GM23338 (cell line): ENCODE measurements around the gene WDR1. TPM values are rescaled to one million over a fixed set of nuclear protein-coding genes. Genes with fewer than 3 reads are reported as not detected.
A peak's percentile ranks its signal among the peaks of the same experiment; 100 is the strongest.

ENCODE experiments used
- ATAC-seq: fragments of 200-7000 bp; cut with Tn5 transposase; 3 replicates; pipeline ENCODE4 v1.9.1; 2020
- DNase-seq: peaks from one replicate; pipeline ENCODE4 v3.0.0-alpha.2; 2015; ENCODE audit warnings: low spot score
- H2AFZ ChIP-seq: fragments of 200-600 bp; sonication (generic); 2 replicates; pipeline ENCODE4 v1.8.0; 2016; ENCODE audit warnings: antibody characterized with exemption, mild to moderate bottlenecking, moderate library complexity
- H3F3A ChIP-seq: fragments of 200-600 bp; sonication (generic); replicated peaks from 2 replicates; pipeline ENCODE4 v1.8.0; 2017; ENCODE audit warnings: antibody characterized with exemption, mixed run types, low read depth
- H3K27ac ChIP-seq: fragments of 200-600 bp; sonication (generic); 2 replicates; pipeline ENCODE4 v1.6.1; 2016; ENCODE audit warnings: low read depth
- H3K27me3 ChIP-seq: fragments of 200-600 bp; sonication (generic); 2 replicates; pipeline ENCODE4 v1.8.0; 2016; ENCODE audit warnings: mild to moderate bottlenecking, mixed run types, moderate library complexity; ENCODE audit not compliant: insufficient read depth
- H3K36me3 ChIP-seq: fragments of 200-600 bp; sonication (generic); 2 replicates; pipeline ENCODE4 v1.8.0; 2016; ENCODE audit warnings: mild to moderate bottlenecking; ENCODE audit not compliant: insufficient read depth
- H3K4me1 ChIP-seq: fragments of 200-600 bp; sonication (generic); 2 replicates; pipeline ENCODE4 v1.8.0; 2016; ENCODE audit warnings: mild to moderate bottlenecking, moderate library complexity; ENCODE audit not compliant: insufficient read depth
- H3K4me2 ChIP-seq: fragments of 200-600 bp; sonication (generic); 2 replicates; pipeline ENCODE4 v1.7.1; 2017; ENCODE audit warnings: mixed run types
- H3K4me3 ChIP-seq: fragments of 200-600 bp; sonication (generic); 2 replicates; pipeline ENCODE4 v1.6.1; 2016; ENCODE audit warnings: mixed run types
- H3K79me2 ChIP-seq: fragments of 200-600 bp; sonication (generic); replicated peaks from 2 replicates; pipeline ENCODE4 v1.8.0; 2017; ENCODE audit warnings: mild to moderate bottlenecking; ENCODE audit not compliant: insufficient read depth
- H3K9me2 ChIP-seq: fragments of 200-600 bp; sonication (generic); 2 replicates; pipeline ENCODE4 v1.8.0; 2017; ENCODE audit not compliant: insufficient read depth
- H4K20me1 ChIP-seq: fragments of 200-600 bp; sonication (generic); replicated peaks from 2 replicates; pipeline ENCODE4 v1.8.0; 2017; ENCODE audit warnings: mild to moderate bottlenecking; ENCODE audit not compliant: insufficient read depth
- H3K27ac Mint-ChIP-seq: 2 replicates; pipeline ENCODE4 v1.8.0; 2020; ENCODE audit warnings: inconsistent platforms, mild to moderate bottlenecking, moderate library complexity, mixed read lengths
- H3K27me3 Mint-ChIP-seq: 3 replicates; pipeline ENCODE4 v1.8.0; 2022; ENCODE audit warnings: low read depth, mild to moderate bottlenecking, moderate library complexity, mixed read lengths, inconsistent platforms; ENCODE audit not compliant: insufficient read depth, poor library complexity
- H3K36me3 Mint-ChIP-seq: 3 replicates; pipeline ENCODE4 v1.8.0; 2021; ENCODE audit warnings: low read depth, mild to moderate bottlenecking, inconsistent platforms, moderate library complexity, mixed read lengths
- H3K4me1 Mint-ChIP-seq: 3 replicates; pipeline ENCODE4 v1.8.0; 2020; ENCODE audit warnings: mild to moderate bottlenecking, inconsistent platforms, mixed read lengths
- H3K4me3 Mint-ChIP-seq: 3 replicates; pipeline ENCODE4 v1.8.0; 2021; ENCODE audit warnings: moderate library complexity, mild to moderate bottlenecking, inconsistent platforms, mixed read lengths
- H3K9me3 Mint-ChIP-seq: 3 replicates; pipeline ENCODE4 v1.8.0; 2020; ENCODE audit warnings: moderate library complexity, mild to moderate bottlenecking, inconsistent platforms, mixed read lengths
- CREB1 ChIP-seq: fragments of 250-450 bp; sonication (Bioruptor Pico); IDR thresholded peaks from 2 replicates; pipeline ENCODE4 v1.5.0; 2020; ENCODE audit warnings: low read depth, mild to moderate bottlenecking, moderate library complexity
- CTCF ChIP-seq, 2 experiments: fragments of 200-600 bp in 1 of 2; sonication (generic) in 1 of 2; conservative IDR thresholded peaks; 2 replicates each; pipeline versions ENCODE4 v1.5.1 to v1.6.1; 2016 to 2017; ENCODE audit warnings: antibody characterized with exemption in 2 of 2, low read depth in 2 of 2, mild to moderate bottlenecking in 2 of 2, moderate library complexity in 1 of 2
- EZH2 ChIP-seq: fragments of 200-600 bp; sonication (generic); IDR thresholded peaks from one replicate; pipeline ENCODE4 v1.8.0; 2017; ENCODE audit warnings: antibody characterized with exemption, mild to moderate bottlenecking, low read depth; ENCODE audit not compliant: unreplicated experiment
- JUNB ChIP-seq: IDR thresholded peaks from one replicate; pipeline ENCODE4 v1.6.1; 2016; ENCODE audit warnings: antibody characterized with exemption; ENCODE audit not compliant: unreplicated experiment
- POLR2AphosphoS5 ChIP-seq: IDR thresholded peaks from 2 replicates; pipeline ENCODE4 v1.6.1; 2016; ENCODE audit warnings: antibody characterized with exemption, low read depth
- STAT1 ChIP-seq: IDR thresholded peaks from one replicate; pipeline ENCODE4 v1.6.1; 2016; ENCODE audit warnings: antibody characterized with exemption; ENCODE audit not compliant: unreplicated experiment
- ZNF114 ChIP-seq: fragments of 250-450 bp; sonication (Bioruptor Pico); IDR thresholded peaks from 2 replicates; pipeline ENCODE4 v1.5.0; 2020; ENCODE audit warnings: mild to moderate bottlenecking, moderate library complexity
- ZNF331 ChIP-seq: fragments of 250-450 bp; sonication (Bioruptor Pico); IDR thresholded peaks from 2 replicates; pipeline ENCODE4 v1.5.0; 2020; ENCODE audit warnings: low read depth, mild to moderate bottlenecking, moderate library complexity
- polyA plus RNA-seq: library from polyadenylated mRNA; unstranded; fragments of >200 nt; fragmentation: Nextera tagmentation; extraction: Ambion mirVana; gene quantifications from 2 replicates; pipeline ENCODE4 v1.2.1, GENCODE V29; 2016
- total RNA-seq: library from RNA; depleted of rRNA; stranded (reverse); fragments of >200 nt; shearing (Covaris generic); gene quantifications from 2 replicates; pipeline ENCODE4 v1.2.3, GENCODE V29; 2014
- TF ChIP-seq, protein P1 (sequence below): IDR thresholded peaks from 2 replicates; pipeline ENCODE4 v1.6.1; 2016; ENCODE audit warnings: antibody characterized with exemption
- TF ChIP-seq, protein P2 (sequence below): IDR thresholded peaks from one replicate; pipeline ENCODE4 v1.6.1; 2018; ENCODE audit warnings: antibody characterized with exemption; ENCODE audit not compliant: unreplicated experiment

Gene WDR1
- total and polyA plus RNA-seq, 2 experiments from 2014 or later, result 93.2 to 248 TPM

DNA sequence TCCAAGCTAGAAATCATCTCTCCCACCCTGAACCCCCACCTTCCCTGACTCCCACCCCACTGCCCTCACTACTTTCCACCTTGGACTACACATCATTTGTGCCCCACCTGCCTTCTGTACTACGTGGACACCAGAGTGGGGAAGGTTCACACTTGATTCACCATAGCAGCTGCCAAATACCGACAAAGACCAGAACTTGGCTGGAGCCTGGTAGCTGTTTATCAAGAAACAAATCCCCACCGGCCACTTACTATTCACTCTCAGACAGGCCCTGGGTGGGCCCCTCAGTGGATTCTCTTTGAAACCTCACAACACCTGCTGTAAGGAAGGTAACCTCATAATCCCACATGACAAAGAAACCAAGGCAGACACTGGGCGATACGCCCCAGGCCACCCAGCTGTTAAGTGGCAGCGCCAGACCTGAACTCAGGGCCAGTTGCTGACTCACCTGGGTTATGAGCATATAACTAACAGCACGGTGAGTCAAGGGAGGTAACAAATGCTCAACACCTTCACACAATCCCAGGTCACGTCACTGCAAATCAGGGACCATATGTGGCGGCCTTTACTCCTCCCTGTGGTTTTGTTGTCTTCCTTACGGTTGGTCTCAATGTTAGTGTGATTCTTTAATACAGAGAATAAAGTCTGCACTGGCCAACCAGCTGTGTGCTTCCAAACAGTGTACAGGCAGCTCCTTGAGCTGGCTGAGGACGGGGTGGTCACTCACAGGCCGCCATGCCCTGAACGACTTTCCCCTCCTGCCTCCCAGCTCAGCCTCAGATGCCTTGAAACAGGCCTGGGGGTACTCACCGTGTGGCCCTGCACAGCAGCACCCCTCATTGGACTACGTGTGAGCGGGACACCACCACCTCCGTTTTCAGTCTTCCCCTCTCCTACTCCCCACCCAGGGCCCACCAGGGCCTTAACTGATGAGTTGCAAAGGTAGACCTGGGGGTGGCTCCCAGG is 7.5 kb downstream of the WDR1 start (continued):
- TF ChIP-seq CTCF (conservative IDR thresholded peaks at IDR 0.05; ENCODE audit: low read depth in 2 of 2), result no peak
- TF ChIP-seq, protein P1, sequence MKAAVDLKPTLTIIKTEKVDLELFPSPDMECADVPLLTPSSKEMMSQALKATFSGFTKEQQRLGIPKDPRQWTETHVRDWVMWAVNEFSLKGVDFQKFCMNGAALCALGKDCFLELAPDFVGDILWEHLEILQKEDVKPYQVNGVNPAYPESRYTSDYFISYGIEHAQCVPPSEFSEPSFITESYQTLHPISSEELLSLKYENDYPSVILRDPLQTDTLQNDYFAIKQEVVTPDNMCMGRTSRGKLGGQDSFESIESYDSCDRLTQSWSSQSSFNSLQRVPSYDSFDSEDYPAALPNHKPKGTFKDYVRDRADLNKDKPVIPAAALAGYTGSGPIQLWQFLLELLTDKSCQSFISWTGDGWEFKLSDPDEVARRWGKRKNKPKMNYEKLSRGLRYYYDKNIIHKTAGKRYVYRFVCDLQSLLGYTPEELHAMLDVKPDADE, result no peak
- TF ChIP-seq EZH2, result no peak
- no peak for TF ChIP-seq STAT1
- no peak for TF ChIP-seq CREB1 (CRISPR knock-in tag)
- TF ChIP-seq, protein P2, sequence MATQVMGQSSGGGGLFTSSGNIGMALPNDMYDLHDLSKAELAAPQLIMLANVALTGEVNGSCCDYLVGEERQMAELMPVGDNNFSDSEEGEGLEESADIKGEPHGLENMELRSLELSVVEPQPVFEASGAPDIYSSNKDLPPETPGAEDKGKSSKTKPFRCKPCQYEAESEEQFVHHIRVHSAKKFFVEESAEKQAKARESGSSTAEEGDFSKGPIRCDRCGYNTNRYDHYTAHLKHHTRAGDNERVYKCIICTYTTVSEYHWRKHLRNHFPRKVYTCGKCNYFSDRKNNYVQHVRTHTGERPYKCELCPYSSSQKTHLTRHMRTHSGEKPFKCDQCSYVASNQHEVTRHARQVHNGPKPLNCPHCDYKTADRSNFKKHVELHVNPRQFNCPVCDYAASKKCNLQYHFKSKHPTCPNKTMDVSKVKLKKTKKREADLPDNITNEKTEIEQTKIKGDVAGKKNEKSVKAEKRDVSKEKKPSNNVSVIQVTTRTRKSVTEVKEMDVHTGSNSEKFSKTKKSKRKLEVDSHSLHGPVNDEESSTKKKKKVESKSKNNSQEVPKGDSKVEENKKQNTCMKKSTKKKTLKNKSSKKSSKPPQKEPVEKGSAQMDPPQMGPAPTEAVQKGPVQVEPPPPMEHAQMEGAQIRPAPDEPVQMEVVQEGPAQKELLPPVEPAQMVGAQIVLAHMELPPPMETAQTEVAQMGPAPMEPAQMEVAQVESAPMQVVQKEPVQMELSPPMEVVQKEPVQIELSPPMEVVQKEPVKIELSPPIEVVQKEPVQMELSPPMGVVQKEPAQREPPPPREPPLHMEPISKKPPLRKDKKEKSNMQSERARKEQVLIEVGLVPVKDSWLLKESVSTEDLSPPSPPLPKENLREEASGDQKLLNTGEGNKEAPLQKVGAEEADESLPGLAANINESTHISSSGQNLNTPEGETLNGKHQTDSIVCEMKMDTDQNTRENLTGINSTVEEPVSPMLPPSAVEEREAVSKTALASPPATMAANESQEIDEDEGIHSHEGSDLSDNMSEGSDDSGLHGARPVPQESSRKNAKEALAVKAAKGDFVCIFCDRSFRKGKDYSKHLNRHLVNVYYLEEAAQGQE, result no peak
- no peak for TF ChIP-seq ZNF331 (CRISPR knock-in tag)
- TF ChIP-seq ZNF114, result no peak

- H3K4me1 ChIP-seq, result peaks cover 24% of the 10 kb centered on the region
- ATAC-seq (no peak), DNase-seq (no peak)
- no peak overlapping the region for H3K4me2 ChIP-seq
- Mint-ChIP-seq H3K36me3 (peaks cover 63% of the 10 kb centered on the region), H3K4me3 (no peak overlapping the region), H3K27me3 (peaks cover 28% of the 10 kb centered on the region), H3K9me3 (no peaks in the 10 kb centered on the region; the same call in 2 of the 3 replicates), H3K27ac (peak overlapping the region; percentile 71; the same call in 1 of the 2 replicates), H3K4me1 (peaks cover 94% of the 10 kb centered on the region)
- no peak overlapping the region for H2AFZ ChIP-seq
- H4K20me1 ChIP-seq, result peaks cover 86% of the 10 kb centered on the region
- H3F3A ChIP-seq, result no peaks in the 10 kb centered on the region
- TF ChIP-seq STAT1 (no peak), ZNF331 (CRISPR knock-in tag) (no peak), JUNB (no peak), CTCF (conservative IDR thresholded peaks at IDR 0.05; ENCODE audit: low read depth in 2 of 2) (no peak), POLR2AphosphoS5 (no peak), CREB1 (CRISPR knock-in tag) (no peak)
- TF ChIP-seq, protein P2, result no peak
- H3K4me3 ChIP-seq, result no peak overlapping the region
- H3K27me3 ChIP-seq, result no peaks in the 10 kb centered on the region
- no peak overlapping the region for H3K27ac ChIP-seq
- no peaks in the 10 kb centered on the region for H3K9me2 ChIP-seq
- H3K79me2 ChIP-seq, result peaks cover 100% of the 10 kb centered on the region
- H3K36me3 ChIP-seq, result peaks cover 24% of the 10 kb centered on the region
Observed at GRCh38 chr4:10108391-10108790, 8.2 kb downstream of the WDR1 start.
